H1 (cell line): ENCODE data around the gene KIAA1755. TPM values are rescaled to one million over a fixed set of nuclear protein-coding genes. Genes with fewer than 3 reads are reported as not detected.

ENCODE experiments used
- CTCF ChIA-PET: fragments of 300-600 bp; sonication (Branson Sonifier 250); formaldehyde crosslinking; loops from one replicate; lab custom pipeline; 2021; ENCODE audit not compliant: partially characterized antibody; lab: Charles Lee
- POLR2A ChIA-PET: fragments of 300-600 bp; sonication (Branson Sonifier 250); formaldehyde crosslinking; loops from one replicate; lab custom pipeline; 2021; ENCODE audit warnings: inconsistent platforms; ENCODE audit not compliant: partially characterized antibody; lab: Charles Lee
- DNase-seq, 2 experiments: peaks; one replicate each; pipeline versions ENCODE4 v3.0.0 to v3.0.0-alpha.2; 2010 to 2022; ENCODE audit warnings: low spot score in 2 of 2, low read depth in 1 of 2, mixed read lengths in 1 of 2
- FAIRE-seq: peaks from 2 replicates; lab custom pipeline; 2011; peaks lifted over from hg19 to GRCh38; lab: Jason Lieb, UNC
- H2AFZ ChIP-seq: 2 replicates; pipeline ENCODE4 v1.8.1; 2012; ENCODE audit warnings: low read length, inconsistent platforms
- H2AK5ac ChIP-seq: 2 replicates; pipeline ENCODE4 v1.6.1; 2013; ENCODE audit warnings: low read depth, low read length
- H2BK120ac ChIP-seq: replicated peaks from 2 replicates; pipeline ENCODE3; 2013; ENCODE audit warnings: low read depth, low read length, inconsistent platforms
- H2BK12ac ChIP-seq: 2 replicates; pipeline ENCODE4 v1.6.1; 2013; ENCODE audit warnings: low read depth, low read length
- H2BK15ac ChIP-seq: 2 replicates; pipeline ENCODE4 v1.6.1; 2013; ENCODE audit warnings: low read length
- H2BK20ac ChIP-seq: 2 replicates; pipeline ENCODE4 v1.6.1; 2013; ENCODE audit warnings: low read length
- H2BK5ac ChIP-seq: 2 replicates; pipeline ENCODE4 v1.6.1; 2013; ENCODE audit warnings: low read depth, low read length
- H3K14ac ChIP-seq: 2 replicates; pipeline ENCODE4 v1.6.1; 2013; ENCODE audit warnings: inconsistent platforms; ENCODE audit not compliant: insufficient read length
- H3K18ac ChIP-seq: 2 replicates; pipeline ENCODE4 v1.6.1; 2013; ENCODE audit warnings: low read length; ENCODE audit errors: extremely low read depth
- H3K23ac ChIP-seq: 2 replicates; pipeline ENCODE4 v1.6.1; 2013; ENCODE audit warnings: inconsistent platforms; ENCODE audit not compliant: insufficient read length
- H3K23me2 ChIP-seq: 2 replicates; pipeline ENCODE4 v1.6.1; 2013; ENCODE audit warnings: low read depth, low read length
- H3K27ac ChIP-seq: 2 replicates; pipeline ENCODE4 v1.6.1; 2011; ENCODE audit warnings: low read depth, low read length, inconsistent platforms
- H3K27me3 ChIP-seq, 4 experiments: replicated peaks in 1 of 4; 1 replicate in 1 of 4; 2 replicates in 3 of 4; pipeline versions ENCODE4 v1.6.1 to v1.8.1; 2011 to 2013; ENCODE audit warnings: low read length in 3 of 4, mild to moderate bottlenecking in 3 of 4, inconsistent platforms in 2 of 4, mixed read lengths in 2 of 4, moderate library complexity in 1 of 4; ENCODE audit not compliant: control insufficient read depth in 3 of 4, insufficient read depth in 3 of 4; ENCODE audit errors: extremely low read depth in 1 of 4
- H3K36me3 ChIP-seq, 4 experiments: 2 replicates each; pipeline versions ENCODE4 v1.6.1 to v1.8.1; 2011 to 2013; ENCODE audit warnings: mild to moderate bottlenecking in 4 of 4, low read length in 3 of 4, moderate library complexity in 2 of 4, control low read depth in 1 of 4, inconsistent platforms in 1 of 4; ENCODE audit not compliant: insufficient read depth in 4 of 4, control insufficient read depth in 2 of 4
- H3K4ac ChIP-seq: replicated peaks from 2 replicates; pipeline ENCODE3; 2013; ENCODE audit warnings: low read length, low read depth, mixed read lengths, inconsistent platforms; ENCODE audit not compliant: insufficient read length
- H3K4me1 ChIP-seq, 4 experiments: replicated peaks in 1 of 4; 1 replicate in 1 of 4; 2 replicates in 3 of 4; pipeline versions ENCODE4 v1.6.1 to v1.8.1; 2011 to 2013; ENCODE audit warnings: low read length in 3 of 4, inconsistent platforms in 2 of 4, mixed read lengths in 1 of 4; ENCODE audit not compliant: insufficient read depth in 4 of 4, control insufficient read depth in 3 of 4
- H3K4me2 ChIP-seq, 2 experiments: 2 replicates each; pipeline versions ENCODE4 v1.6.1 to v1.8.1; 2011 to 2013; ENCODE audit warnings: low read depth in 2 of 2, low read length in 2 of 2, control low read depth in 1 of 2, inconsistent platforms in 1 of 2, mild to moderate bottlenecking in 1 of 2; ENCODE audit not compliant: insufficient read depth in 1 of 2
- H3K4me3 ChIP-seq, 4 experiments: fragments of 200-600, 300-600 bp in 1 of 4; sonication (generic), shearing (Covaris generic), sonication (Bioruptor Twin) in 1 of 4; 2 replicates each; pipeline versions ENCODE4 v1.5.1 to v1.8.1; 2011 to 2016; ENCODE audit warnings: low read length in 4 of 4, low read depth in 3 of 4, control low read depth in 2 of 4, inconsistent platforms in 2 of 4, mild to moderate bottlenecking in 2 of 4, mixed read lengths in 1 of 4, moderate library complexity in 1 of 4; ENCODE audit not compliant: insufficient read depth in 2 of 4; ENCODE audit errors: extremely low read depth in 1 of 4
- H3K56ac ChIP-seq: replicated peaks from 2 replicates; pipeline ENCODE3; 2013; ENCODE audit warnings: low read depth, mild to moderate bottlenecking, mixed read lengths, low read length, inconsistent platforms; ENCODE audit not compliant: insufficient read length
- H3K79me1 ChIP-seq: 2 replicates; pipeline ENCODE4 v1.6.1; 2013; ENCODE audit warnings: low read depth, low read length, control low read depth
- H3K79me2 ChIP-seq, 2 experiments: 2 replicates each; pipeline versions ENCODE4 v1.6.1 to v1.8.1; 2012 to 2013; ENCODE audit warnings: low read length in 2 of 2, mild to moderate bottlenecking in 2 of 2, inconsistent platforms in 1 of 2; ENCODE audit not compliant: insufficient read depth in 2 of 2, control insufficient read depth in 1 of 2
- H3K9ac ChIP-seq, 4 experiments: replicated peaks in 1 of 4; 1 replicate in 1 of 4; 2 replicates in 3 of 4; pipeline versions ENCODE4 v1.6.1 to v1.8.1; 2011 to 2013; ENCODE audit warnings: low read depth in 3 of 4, low read length in 3 of 4, control low read depth in 2 of 4, mild to moderate bottlenecking in 2 of 4, moderate library complexity in 2 of 4, inconsistent platforms in 1 of 4; ENCODE audit errors: extremely low read depth in 1 of 4
- H3K9me3 ChIP-seq, 2 experiments: 2 replicates each; pipeline versions ENCODE4 v1.6.1 to v1.8.1; 2012 to 2013; ENCODE audit warnings: mild to moderate bottlenecking in 2 of 2, moderate library complexity in 2 of 2, control low read depth in 1 of 2, inconsistent platforms in 1 of 2, low read depth in 1 of 2, low read length in 1 of 2, mixed read lengths in 1 of 2; ENCODE audit not compliant: insufficient read depth in 2 of 2
- H4K20me1 ChIP-seq, 2 experiments: replicated peaks in 1 of 2; 2 replicates each; pipeline versions ENCODE3 to v1.8.1; 2011 to 2013; ENCODE audit warnings: inconsistent platforms in 2 of 2, low read length in 2 of 2, mild to moderate bottlenecking in 1 of 2; ENCODE audit not compliant: insufficient read depth in 2 of 2, control insufficient read depth in 1 of 2
- H4K5ac ChIP-seq: 2 replicates; pipeline ENCODE4 v1.6.1; 2013; ENCODE audit warnings: low read length, low read depth, mixed read lengths, inconsistent platforms; ENCODE audit not compliant: insufficient read length
- H4K8ac ChIP-seq: 2 replicates; pipeline ENCODE4 v1.8.0; 2013; ENCODE audit warnings: mild to moderate bottlenecking, moderate library complexity, low read length, inconsistent platforms; ENCODE audit not compliant: insufficient read depth; ENCODE audit errors: extremely low read depth
- H4K91ac ChIP-seq: replicated peaks from 2 replicates; pipeline ENCODE3; 2013; ENCODE audit warnings: low read length, mixed read lengths, inconsistent platforms; ENCODE audit not compliant: insufficient read length
- BACH1 ChIP-seq: IDR thresholded peaks from 2 replicates; pipeline ENCODE4 v1.6.1; 2012; ENCODE audit warnings: low read length, improper control_type of control experiment
- BCL11A ChIP-seq, 2 experiments: IDR thresholded peaks; one replicate each; pipeline ENCODE4 v1.6.1; 2011; ENCODE audit warnings: low read depth in 2 of 2, low read length in 2 of 2, mild to moderate bottlenecking in 2 of 2
- BRCA1 ChIP-seq: IDR thresholded peaks from 2 replicates; pipeline ENCODE4 v1.6.1; 2012; ENCODE audit warnings: low read depth, low read length, improper control_type of control experiment
- CBX5 ChIP-seq: fragments of 300-800, 300-1000 bp; sonication (generic); IDR thresholded peaks from 2 replicates; pipeline ENCODE4 v1.7.1; 2016; ENCODE audit warnings: antibody characterized with exemption, low read length, low read depth
- CREB1 ChIP-seq: IDR thresholded peaks from 2 replicates; pipeline ENCODE4 v1.6.1; 2012; ENCODE audit warnings: inconsistent platforms
- GTF2F1 ChIP-seq: IDR thresholded peaks from 2 replicates; pipeline ENCODE4 v1.6.1; 2012; ENCODE audit warnings: low read depth, low read length, improper control_type of control experiment, borderline replicate concordance
- HDAC2 ChIP-seq, 2 experiments: fragments of 300-600 bp in 1 of 2; sonication (generic) in 1 of 2; IDR thresholded peaks; 2 replicates each; pipeline ENCODE4 v1.6.1; 2011 to 2012; ENCODE audit warnings: low read depth in 2 of 2, low read length in 2 of 2, mild to moderate bottlenecking in 2 of 2, moderate library complexity in 2 of 2, borderline replicate concordance in 1 of 2, inconsistent platforms in 1 of 2
- KDM4A ChIP-seq: IDR thresholded peaks from one replicate; pipeline ENCODE4 v1.7.1; 2012; ENCODE audit warnings: low read depth, mild to moderate bottlenecking, moderate library complexity, low read length, inconsistent platforms; ENCODE audit not compliant: severe bottlenecking
- KDM5A ChIP-seq: fragments of 200-600 bp; IDR thresholded peaks from 2 replicates; pipeline ENCODE4 v1.7.1; 2012; ENCODE audit warnings: mild to moderate bottlenecking, low read length, inconsistent platforms, mixed read lengths
- SIN3A ChIP-seq, 2 experiments: IDR thresholded peaks in 1 of 2; conservative IDR thresholded peaks in 1 of 2; 2 replicates each; pipeline ENCODE4 v1.6.1; 2011 to 2012; ENCODE audit warnings: low read length in 2 of 2, improper control_type of control experiment in 1 of 2, low read depth in 1 of 2, mild to moderate bottlenecking in 1 of 2
- TBP ChIP-seq: IDR thresholded peaks from 2 replicates; pipeline ENCODE4 v1.6.1; 2011; ENCODE audit warnings: low read depth, low read length, improper control_type of control experiment
- TCF12 ChIP-seq: IDR thresholded peaks from 2 replicates; pipeline ENCODE4 v1.6.1; 2011; ENCODE audit warnings: low read depth, mild to moderate bottlenecking, low read length
- TEAD4 ChIP-seq: IDR thresholded peaks from 2 replicates; pipeline ENCODE4 v1.6.1; 2012; ENCODE audit warnings: low read depth, low read length, inconsistent platforms, mixed read lengths
- WGBS, 2 experiments: shearing (Covaris generic) in 1 of 2; methylation state at CpG; one replicate each; pipeline versions ENCODE4 v1.1.6 to v1.1.7; 2013 to 2015; ENCODE audit warnings: low lambda C conversion rate in 2 of 2, mixed read lengths in 2 of 2, inconsistent platforms in 1 of 2, low coverage in 1 of 2, missing lambda C conversion rate in 1 of 2; ENCODE audit not compliant: insufficient replicate concordance in 2 of 2, insufficient coverage in 1 of 2, insufficient read length in 1 of 2; ENCODE audit errors: extremely low coverage in 1 of 2, missing lambda C conversion rate in 1 of 2; 5-methylcytosine and 5-hydroxymethylcytosine counted together
- polyA plus RNA-seq, 7 experiments: library from polyadenylated mRNA; depleted of rRNA in 3 of 7; stranded (reverse) in 5 of 7; unstranded in 2 of 7; fragments of >200 nt in 5 of 7; fragments of 200-250 nt in 2 of 7; gene quantifications; 1 replicate in 5 of 7; 2 replicates in 1 of 7; 4 replicates in 1 of 7; pipeline versions ENCODE4 v1.2.1 to v1.2.3, GENCODE V29; 2011 to 2013; ENCODE audit warnings: missing spikeins in 2 of 7, mixed read lengths in 2 of 7
- total RNA-seq: library from RNA; stranded (reverse); fragmentation: NEBNext Ultra II Directional; extraction: Animal tissue kit (Norgen Biotek cat#: 25700); gene quantifications from 2 replicates; pipeline ENCODE4 v1.2.1, GENCODE V29; 2021
- TF ChIP-seq, protein P1 (sequence below): IDR thresholded peaks from 2 replicates; pipeline ENCODE4 v1.6.1; 2012; ENCODE audit warnings: inconsistent platforms

The KIAA1755 gene
- total and polyA plus RNA-seq, 2 of the 8 experiments (the other 6 are each of a cell fraction or from before 2014, with no cell fraction given): 0.23 TPM; not detected in 1

DNA sequence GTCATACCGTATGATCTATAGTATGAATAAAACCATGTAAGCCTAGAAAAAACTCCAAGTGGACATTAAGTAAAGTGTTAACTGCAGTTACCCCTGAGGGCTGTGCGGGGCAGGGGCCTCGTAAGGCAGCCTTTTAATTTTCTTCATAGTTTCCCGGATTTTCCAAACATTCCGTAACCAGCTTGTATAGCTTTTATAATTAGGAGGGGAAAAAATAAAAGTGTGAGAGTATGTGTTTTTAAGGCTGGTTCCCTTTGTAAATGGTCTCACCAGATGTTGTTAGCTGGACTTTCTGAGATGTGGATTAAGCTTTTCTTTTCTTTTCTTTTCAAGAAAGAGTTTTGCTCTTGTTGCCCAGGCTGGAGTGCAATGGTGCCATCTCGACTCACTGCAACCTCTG is 7.0 kb downstream of the KIAA1755 start:
- H3K56ac ChIP-seq: no peak overlapping the region
- H2BK120ac ChIP-seq: no peak overlapping the region
- no peak overlapping the region for H3K14ac ChIP-seq
- no peaks in the 10 kb centered on the region for H3K79me2 ChIP-seq
- FAIRE-seq (no peak), DNase-seq (no peak)
- POLR2A ChIA-PET: interaction anchor here (0.7 to 1.7 kb wide), 2 partner anchors 10 to 122 kb away, joined by 3 read pairs; no protein-coding TSS in a partner anchor
- no peak overlapping the region for H3K4me3 ChIP-seq
- TF ChIP-seq KDM5A (no peak), TCF12 (no peak), BRCA1 (no peak), CREB1 (no peak), BACH1 (no peak), SIN3A (conservative IDR thresholded peaks at IDR 0.05 in 1 of 2, IDR thresholded peaks at IDR 0.05 in 1 of 2; ENCODE audit: low read depth in 1 of 2, low read length in 2 of 2) (no peak), GTF2F1 (no peak), TEAD4 (no peak), KDM4A (no peak), BCL11A (IDR thresholded peaks at IDR 0.05; ENCODE audit: low read depth in 2 of 2, low read length in 2 of 2) (no peak), TBP (no peak), HDAC2 (IDR thresholded peaks at IDR 0.05; ENCODE audit: borderline replicate concordance in 1 of 2, low read depth in 2 of 2, low read length in 2 of 2) (no peak), CBX5 (no peak)
- TF ChIP-seq, protein P1, sequence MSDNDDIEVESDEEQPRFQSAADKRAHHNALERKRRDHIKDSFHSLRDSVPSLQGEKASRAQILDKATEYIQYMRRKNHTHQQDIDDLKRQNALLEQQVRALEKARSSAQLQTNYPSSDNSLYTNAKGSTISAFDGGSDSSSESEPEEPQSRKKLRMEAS: no peak
- no peak overlapping the region for H4K8ac ChIP-seq
- H2BK20ac ChIP-seq: no peak overlapping the region
- H4K5ac ChIP-seq: no peak overlapping the region
- H2BK5ac ChIP-seq: no peak overlapping the region
- no peak overlapping the region for H2AFZ ChIP-seq
- H3K4ac ChIP-seq: no peak overlapping the region
- H4K20me1 ChIP-seq: no peaks in the 10 kb centered on the region
- H3K9ac ChIP-seq: no peak overlapping the region
- CTCF ChIA-PET: interaction anchor here (0.8 to 3.9 kb wide), 14 partner anchors 10 to 260 kb away, joined by 3 to 26 read pairs (median 4); no protein-coding TSS in a partner anchor
- H3K23me2 ChIP-seq: peaks cover 2% of the 10 kb centered on the region; the same call in 1 of the 2 replicates
- H3K79me1 ChIP-seq: no peaks in the 10 kb centered on the region
- no peak overlapping the region for H3K23ac ChIP-seq
- H3K27me3 ChIP-seq: no peaks in the 10 kb centered on the region
- H3K18ac ChIP-seq: no peak overlapping the region
- no peak overlapping the region for H2BK15ac ChIP-seq
- H3K27ac ChIP-seq: no peak overlapping the region
- H3K36me3 ChIP-seq: no peaks in the 10 kb centered on the region
- no peak overlapping the region for H2AK5ac ChIP-seq
- WGBS, 2 experiments: 84% methylated on average over 6 of the region's 6 CpGs; no CpG with 5 or more reads in 1 of the 2 experiments
- no peak overlapping the region for H4K91ac ChIP-seq
- H3K4me1 ChIP-seq: peaks cover 0 to 10% (median 4%) of the 10 kb centered on the region in 4 experiments; a peak in 4 of 7 replicates
- no peak overlapping the region for H2BK12ac ChIP-seq
- H3K9me3 ChIP-seq: no peaks in the 10 kb centered on the region
- H3K4me2 ChIP-seq: no peak overlapping the region
